ENCODE results near the gene CSPG4.

- no peak for TF ChIP-seq POLR2AphosphoS5 (IDR thresholded peaks at IDR 0.05; ENCODE audit: borderline replicate concordance, low read depth, low read length)
- no peak for TF ChIP-seq EZH2 (IDR thresholded peaks at IDR 0.05)
- no peak for TF ChIP-seq FOXP2 (optimal IDR thresholded peaks at IDR 0.05; ENCODE audit: control extremely low read depth, extremely low read length, insufficient read depth)
These were observed 15.1 kb downstream of the CSPG4 start for GRCh38 chr15:75697523-75697922.
